ACC112 (cell line): ENCODE data around the gene IRF7.
"Not testable (repeated sequence)": the region's sequence is repeated elsewhere in the genome, so short reads cannot be mapped to it uniquely, and the experiment has no call there.

ENCODE experiments used
- H2AFZ ChIP-seq: fragments of 200-600 bp; sonication (generic); one replicate; pipeline ENCODE4 v1.6.0; 2017; ENCODE audit warnings: antibody characterized with exemption, low read length; ENCODE audit not compliant: unreplicated experiment
- H3K27ac ChIP-seq: fragments of 200-600 bp; sonication (generic); 2 replicates; pipeline ENCODE4 v1.5.1; 2014; ENCODE audit warnings: low read depth, mild to moderate bottlenecking, antibody characterized with exemption, low read length, moderate library complexity
- H3K27me3 ChIP-seq: fragments of 200-600 bp; sonication (generic); 2 replicates; pipeline ENCODE4 v1.6.1; 2014; ENCODE audit warnings: mild to moderate bottlenecking, antibody characterized with exemption, low read length, moderate library complexity, mixed read lengths; ENCODE audit not compliant: insufficient read depth
- H3K36me3 ChIP-seq: fragments of 200-600 bp; sonication (generic); 2 replicates; pipeline ENCODE4 v1.6.1; 2016; ENCODE audit warnings: mild to moderate bottlenecking, antibody characterized with exemption, low read length, moderate library complexity, mixed read lengths; ENCODE audit not compliant: insufficient read depth
- H3K4me1 ChIP-seq: fragments of 200-600 bp; sonication (generic); one replicate; pipeline ENCODE4 v1.6.1; 2016; ENCODE audit warnings: low read length, mixed read lengths; ENCODE audit not compliant: insufficient read depth, unreplicated experiment, control insufficient read depth
- H3K4me3 ChIP-seq: fragments of 200-600 bp; sonication (generic); 2 replicates; pipeline ENCODE4 v1.5.1; 2014; ENCODE audit warnings: mild to moderate bottlenecking, low read depth, low read length
- H3K79me2 ChIP-seq: fragments of 200-600 bp; sonication (generic); one replicate; pipeline ENCODE4 v1.6.0; 2016; ENCODE audit warnings: low read length; ENCODE audit not compliant: control insufficient read depth, unreplicated experiment, insufficient read depth

Gene IRF7

DNA sequence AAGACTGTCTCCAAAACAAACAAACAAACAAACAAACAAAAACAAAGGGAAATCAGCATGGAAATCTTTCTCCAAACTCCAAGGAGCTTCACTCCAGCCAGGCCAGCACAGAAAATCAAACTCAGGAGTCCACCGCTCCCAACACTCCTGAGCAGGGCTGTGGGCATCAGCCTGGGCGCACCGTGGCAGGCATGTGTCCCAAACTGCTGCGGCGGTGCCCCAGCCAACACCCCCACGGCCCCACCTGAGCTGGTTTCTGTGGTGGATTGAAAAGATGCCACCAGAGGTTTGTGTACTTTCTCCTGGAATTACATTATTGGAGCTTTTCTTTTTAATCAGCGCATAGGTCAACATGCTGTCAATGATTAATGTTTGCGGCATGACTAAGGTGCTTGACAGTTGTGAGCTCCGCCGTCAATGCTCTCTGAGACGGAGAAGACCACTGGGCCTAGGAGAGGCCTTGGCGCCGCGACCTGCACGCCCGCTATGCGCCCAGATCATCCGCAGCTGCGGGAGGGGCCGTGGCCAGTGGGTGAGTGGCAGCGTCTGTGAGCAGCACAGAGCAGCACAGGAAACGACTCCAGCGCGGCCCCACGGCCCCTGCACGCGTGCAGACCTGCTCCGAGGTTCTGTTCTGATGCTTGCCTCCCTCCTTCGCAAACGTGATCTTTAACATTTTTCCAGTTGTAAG lies 39.4 kb upstream of the IRF7 start:
- H3K79me2 ChIP-seq, result no peaks in the 10 kb centered on the region
- H3K4me1 ChIP-seq, result no peaks in the 10 kb centered on the region
- H3K36me3 ChIP-seq, result no peaks in the 10 kb centered on the region
- no peak overlapping the region for H3K4me3 ChIP-seq
- no peak overlapping the region for H3K27ac ChIP-seq
- no peaks in the 10 kb centered on the region for H3K27me3 ChIP-seq
- no peak overlapping the region for H2AFZ ChIP-seq

DNA sequence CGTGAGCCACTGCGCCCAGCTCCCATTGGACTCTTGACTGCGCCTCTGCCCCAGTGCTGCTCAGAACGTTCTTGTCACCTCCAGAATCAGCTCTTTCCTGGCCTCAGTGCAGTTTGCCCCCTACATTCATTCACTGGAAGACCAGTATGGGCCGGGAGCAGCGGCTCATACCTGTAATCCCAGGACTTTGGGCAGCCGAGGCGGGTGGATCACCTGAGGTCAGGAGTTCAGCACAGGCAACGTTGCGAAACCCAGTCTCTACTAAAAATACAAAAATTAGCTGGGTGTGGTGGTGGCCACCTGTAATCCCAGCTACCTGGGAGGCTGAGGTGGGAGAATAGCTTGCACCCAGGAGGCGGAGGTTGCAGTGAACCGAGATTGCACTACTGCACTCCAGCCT lies 38.7 kb upstream of the IRF7 start:
- not testable (repeated sequence) for H3K4me3 ChIP-seq, H3K79me2 ChIP-seq, H3K36me3 ChIP-seq, H3K27me3 ChIP-seq, H2AFZ ChIP-seq, H3K4me1 ChIP-seq, H3K27ac ChIP-seq

DNA sequence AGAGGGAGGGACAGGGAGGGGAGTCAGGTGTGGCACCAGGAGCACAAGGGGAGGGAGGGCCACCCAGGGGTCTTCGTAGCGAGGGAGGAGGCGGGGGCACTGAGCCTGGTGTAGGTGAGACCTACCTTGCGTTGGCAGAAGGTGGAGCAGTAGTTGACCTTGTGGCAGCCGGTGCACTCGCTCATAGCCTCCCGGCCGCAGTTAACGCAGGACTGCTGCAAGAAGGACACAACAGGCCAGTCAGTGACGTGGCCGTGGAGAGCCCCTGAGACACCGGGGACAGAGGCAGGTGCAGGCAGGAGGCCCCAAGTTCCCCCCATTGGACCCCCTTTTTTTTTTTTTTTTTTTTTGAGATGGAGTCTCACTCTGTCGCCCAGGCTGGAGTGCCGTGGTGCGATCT lies 38.1 kb upstream of the IRF7 start:
- Histone ChIP-seq H3K36me3 (no peaks in the 10 kb centered on the region), H3K4me3 (no peak overlapping the region), H3K27ac (no peak overlapping the region), H3K4me1 (no peaks in the 10 kb centered on the region), H3K79me2 (no peaks in the 10 kb centered on the region), H3K27me3 (no peaks in the 10 kb centered on the region), H2AFZ (no peak overlapping the region)

DNA sequence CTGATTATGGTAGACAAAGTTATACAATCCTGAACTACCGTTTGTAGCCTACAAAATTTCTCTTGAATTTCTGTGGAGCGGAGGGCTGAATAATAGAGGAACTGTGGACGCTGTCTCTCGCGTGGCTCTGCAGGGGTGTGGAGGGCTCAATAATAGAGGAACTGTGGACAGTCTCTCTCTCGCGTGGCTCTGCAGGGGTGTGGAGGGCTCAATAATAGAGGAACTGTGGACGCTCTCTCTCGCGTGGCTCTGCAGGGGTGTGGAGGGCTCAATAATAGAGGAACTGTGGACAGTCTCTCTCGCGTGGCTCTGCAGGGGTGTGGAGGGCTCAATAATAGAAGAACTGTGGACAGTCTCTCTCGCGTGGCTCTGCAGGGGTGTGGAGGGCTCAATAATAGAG lies 37.4 kb upstream of the IRF7 start:
- not testable (repeated sequence) for H3K27ac ChIP-seq, H2AFZ ChIP-seq, H3K79me2 ChIP-seq, H3K4me1 ChIP-seq, H3K4me3 ChIP-seq, H3K27me3 ChIP-seq, H3K36me3 ChIP-seq

DNA sequence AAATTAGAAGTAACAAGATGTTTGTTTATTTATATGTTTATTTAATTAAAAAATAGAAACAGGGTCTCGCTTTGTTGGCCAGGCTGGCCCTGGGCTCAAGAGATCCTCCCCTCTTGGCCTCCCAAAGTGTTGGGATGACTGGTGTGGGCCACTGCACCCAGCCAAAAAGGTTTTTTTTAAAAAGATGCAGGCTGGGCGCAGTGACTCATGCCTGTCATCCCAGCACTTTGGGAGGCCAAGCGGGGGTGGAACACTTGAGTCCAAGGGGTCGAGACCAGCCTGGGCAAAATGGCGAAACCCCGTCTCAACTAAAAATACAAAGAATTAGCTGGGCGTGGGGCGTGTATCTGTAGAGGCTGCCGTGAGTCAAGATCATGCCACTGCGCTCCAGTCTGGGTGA lies 34.7 kb upstream of the IRF7 start:
- Histone ChIP-seq H3K27me3 (no peaks in the 10 kb centered on the region), H3K36me3 (no peaks in the 10 kb centered on the region), H3K4me1 (no peaks in the 10 kb centered on the region), H2AFZ (no peak overlapping the region), H3K79me2 (no peaks in the 10 kb centered on the region), H3K4me3 (no peak overlapping the region), H3K27ac (no peak overlapping the region)

DNA sequence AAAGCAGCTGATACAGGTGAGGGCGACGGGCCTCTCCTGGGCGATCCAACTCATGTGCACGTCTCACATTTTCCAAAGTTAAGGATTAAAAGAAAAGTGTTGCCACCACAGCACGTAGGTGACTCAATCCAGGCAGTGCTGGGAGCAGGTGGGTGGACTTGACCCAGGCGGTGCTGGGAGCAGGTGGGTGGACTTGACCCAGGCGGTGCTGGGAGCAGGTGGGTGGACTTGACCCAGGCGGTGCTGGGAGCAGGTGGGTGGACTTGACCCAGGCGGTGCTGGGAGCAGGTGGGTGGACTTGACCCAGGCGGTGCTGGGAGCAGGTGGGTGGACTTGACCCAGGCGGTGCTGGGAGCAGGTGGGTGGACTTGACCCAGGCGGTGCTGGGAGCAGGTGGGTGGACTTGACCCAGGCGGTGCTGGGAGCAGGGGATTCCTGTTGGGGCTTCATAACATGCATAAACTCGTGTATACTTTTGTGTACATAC lies 32.0 kb upstream of the IRF7 start:
- H2AFZ ChIP-seq, H3K79me2 ChIP-seq, H3K27ac ChIP-seq, H3K27me3 ChIP-seq, H3K4me3 ChIP-seq, H3K4me1 ChIP-seq, H3K36me3 ChIP-seq: not testable (repeated sequence)

DNA sequence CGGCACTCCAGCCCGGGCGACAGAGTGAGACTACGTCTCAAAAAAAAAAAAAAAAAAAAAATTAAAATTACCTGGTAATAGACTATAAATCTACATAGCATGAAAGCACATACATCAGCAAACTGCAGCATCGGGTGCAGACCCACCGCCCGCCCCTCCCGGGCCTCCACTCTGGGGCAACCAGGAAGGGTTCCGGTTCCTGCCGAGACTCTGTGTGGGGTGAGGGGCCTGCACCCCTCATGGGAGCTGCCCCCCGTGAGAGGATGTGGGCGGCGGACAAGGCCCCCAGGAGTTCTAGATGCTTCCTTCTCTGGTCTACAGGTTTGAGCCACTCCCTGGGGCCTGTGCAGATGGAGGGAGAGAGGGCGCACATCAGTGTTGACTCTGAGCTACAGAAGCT lies 30.5 kb upstream of the IRF7 start:
- no peaks in the 10 kb centered on the region for H3K27me3 ChIP-seq
- no peak overlapping the region for H2AFZ ChIP-seq
- H3K79me2 ChIP-seq, result no peaks in the 10 kb centered on the region
- no peak overlapping the region for H3K27ac ChIP-seq
- no peaks in the 10 kb centered on the region for H3K36me3 ChIP-seq
- H3K4me3 ChIP-seq, result no peak overlapping the region
- no peaks in the 10 kb centered on the region for H3K4me1 ChIP-seq

DNA sequence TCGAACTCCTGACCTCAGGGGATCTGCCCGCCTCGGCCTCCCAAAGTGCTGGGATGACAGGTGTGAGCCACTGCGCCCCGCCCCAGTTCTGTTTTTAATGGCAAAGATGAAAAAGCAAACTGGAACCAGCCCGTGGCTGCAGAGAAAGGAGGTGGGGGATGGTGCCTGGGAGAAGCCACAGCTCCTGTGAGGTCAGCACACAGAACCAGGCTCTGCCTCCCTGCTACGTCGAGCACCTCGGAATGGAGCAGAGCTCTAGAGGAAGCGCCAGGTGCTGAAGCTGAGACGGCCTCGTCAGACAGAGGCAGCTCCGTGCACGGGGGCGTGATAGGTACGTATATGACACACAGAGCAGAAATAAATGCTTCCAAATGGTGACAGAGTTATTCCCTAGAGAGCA lies 29.8 kb upstream of the IRF7 start:
- H3K4me3 ChIP-seq, result no peak overlapping the region
- H3K27ac ChIP-seq, result no peak overlapping the region
- H3K4me1 ChIP-seq, result peaks cover 6% of the 10 kb centered on the region
- H2AFZ ChIP-seq, result no peak overlapping the region
- no peaks in the 10 kb centered on the region for H3K27me3 ChIP-seq
- H3K36me3 ChIP-seq, result no peaks in the 10 kb centered on the region
- H3K79me2 ChIP-seq, result no peaks in the 10 kb centered on the region

DNA sequence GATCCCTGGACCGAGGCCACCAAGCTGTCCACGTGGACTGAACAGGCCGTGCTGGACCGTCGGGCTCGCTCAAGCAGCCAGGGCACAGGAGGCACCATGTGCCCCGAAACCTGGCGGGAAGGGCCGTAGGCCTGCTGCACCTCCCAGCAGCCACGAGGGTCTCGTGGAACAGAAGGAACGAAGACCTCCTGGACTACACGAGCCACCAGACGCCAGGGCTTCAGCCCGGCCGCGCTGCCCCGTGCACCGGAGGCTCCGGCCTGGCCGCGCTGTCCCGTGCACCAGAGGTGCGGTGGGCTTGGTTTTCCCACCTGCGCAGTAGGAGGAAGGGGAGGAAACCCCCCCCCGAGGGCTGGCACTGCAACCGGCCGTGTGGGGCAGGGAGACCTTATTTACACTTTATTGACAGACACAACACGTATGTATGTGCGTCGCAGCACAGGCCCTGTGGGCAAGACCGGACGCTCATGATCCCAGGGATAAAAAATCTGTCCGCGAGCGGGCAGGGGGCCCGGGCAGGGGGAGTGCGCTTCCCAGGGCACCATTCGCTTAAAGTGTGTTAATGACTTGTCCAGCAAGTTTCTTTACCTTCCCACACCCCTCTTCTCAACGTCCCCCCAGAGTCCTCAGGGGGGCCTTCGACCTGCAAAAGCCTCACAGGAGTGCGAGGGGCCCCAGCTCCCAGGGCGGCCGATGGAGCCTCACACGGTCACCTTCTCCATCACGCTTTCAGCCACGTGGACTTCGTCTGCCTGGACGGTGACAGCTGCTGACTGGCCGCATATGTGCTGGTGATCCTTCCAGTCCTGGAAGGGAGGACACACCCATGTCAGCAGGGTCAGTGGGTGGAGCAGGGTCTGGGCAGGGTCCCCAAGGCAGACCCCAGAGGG lies 28.3 kb upstream of the IRF7 start:
- Histone ChIP-seq H3K4me1 (peaks cover 8% of the 10 kb centered on the region), H3K36me3 (no peaks in the 10 kb centered on the region), H2AFZ (no peak overlapping the region), H3K79me2 (no peaks in the 10 kb centered on the region), H3K27ac (no peak overlapping the region), H3K4me3 (no peak overlapping the region), H3K27me3 (no peaks in the 10 kb centered on the region)

DNA sequence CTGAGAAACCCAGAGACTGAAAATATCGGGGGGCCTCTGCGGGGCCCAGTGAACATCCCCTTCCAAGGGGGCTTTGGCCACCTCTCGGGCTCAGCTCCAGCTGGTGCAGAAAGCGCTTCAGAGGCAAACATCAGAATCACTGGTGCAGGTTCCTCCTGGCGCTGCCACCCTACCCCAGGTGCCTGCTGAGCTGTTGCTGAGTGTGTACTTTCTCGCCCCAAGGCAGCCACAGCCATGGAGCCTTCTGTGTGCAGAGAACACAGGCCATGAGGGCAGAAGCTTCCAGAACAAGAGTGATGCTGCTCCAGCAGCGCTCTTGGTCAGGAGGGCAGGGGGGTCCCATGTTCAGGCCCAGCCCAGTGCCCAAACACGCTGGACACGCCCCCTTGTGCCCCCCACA lies 27.6 kb upstream of the IRF7 start:
- H3K79me2 ChIP-seq, result no peaks in the 10 kb centered on the region
- H3K27me3 ChIP-seq, result no peaks in the 10 kb centered on the region
- H3K4me1 ChIP-seq, result peaks cover 8% of the 10 kb centered on the region
- no peak overlapping the region for H2AFZ ChIP-seq
- no peak overlapping the region for H3K4me3 ChIP-seq
- H3K36me3 ChIP-seq, result no peaks in the 10 kb centered on the region
- no peak overlapping the region for H3K27ac ChIP-seq

DNA sequence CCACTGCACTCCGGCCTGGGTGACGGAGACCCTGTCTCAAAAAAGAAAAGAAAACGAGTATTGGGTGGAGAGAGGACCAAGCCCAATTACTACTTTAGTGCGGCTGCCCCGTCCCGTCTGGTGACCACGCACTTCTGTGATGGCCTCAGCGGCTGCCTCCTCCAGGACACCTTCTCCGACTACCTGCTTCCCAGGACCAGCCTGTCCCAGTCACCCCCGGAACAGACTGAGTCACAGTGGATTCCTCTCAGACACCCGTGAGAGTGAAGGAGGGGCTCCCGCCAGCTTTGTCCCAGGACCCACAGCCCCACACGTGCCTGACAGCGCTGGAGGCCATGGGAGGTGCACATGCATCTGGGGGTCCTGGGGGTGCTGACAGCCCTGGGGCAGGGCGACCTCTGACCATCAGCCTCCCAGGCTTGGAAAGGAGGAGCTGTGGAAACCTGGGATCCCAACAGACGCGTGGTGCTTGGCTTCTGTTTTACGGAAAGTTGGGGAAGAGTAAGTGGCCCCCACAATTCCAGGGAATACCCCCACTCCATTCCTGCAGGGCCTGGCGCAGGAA lies 26.1 kb upstream of the IRF7 start:
- peaks cover 8% of the 10 kb centered on the region for H3K4me1 ChIP-seq
- no peaks in the 10 kb centered on the region for H3K79me2 ChIP-seq
- no peak overlapping the region for H3K27ac ChIP-seq
- H2AFZ ChIP-seq, result no peak overlapping the region
- no peak overlapping the region for H3K4me3 ChIP-seq
- peaks cover 7% of the 10 kb centered on the region; the same call in 1 of the 2 replicates for H3K27me3 ChIP-seq
- no peaks in the 10 kb centered on the region for H3K36me3 ChIP-seq
